Activated CD8-positive, alpha-beta memory T cell treated with anti-CD3 and anti-CD28 coated beads for 1 hour (primary cell): ENCODE measurements around the gene QSOX2.

Experiments used
- DNase-seq, 2 donors: peaks; one replicate each; pipeline ENCODE4 v3.0.0-alpha.2; 2020; ENCODE audit warnings: low read depth in 1 of 2; ENCODE audit errors: extremely low read depth in 1 of 2

Gene QSOX2

GRCh38 chr9:136192289-136193126 is 53.1 kb downstream of the QSOX2 start:
- no peak for DNase-seq

DNA sequence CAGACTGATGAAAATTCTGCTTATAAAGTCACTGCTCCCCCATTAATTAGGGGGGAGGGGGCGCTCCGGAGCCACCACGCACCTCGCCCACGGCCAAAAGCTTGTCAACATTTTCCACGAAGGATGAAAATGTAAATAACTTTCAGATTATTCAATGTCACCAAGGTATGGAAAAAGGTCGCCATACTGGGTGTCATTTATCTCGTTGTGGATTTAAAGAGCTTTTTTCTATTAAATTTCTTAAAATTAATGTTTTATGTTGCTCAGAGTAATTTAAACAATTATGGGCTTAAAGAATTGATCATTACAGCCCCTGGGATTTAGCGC is 53.7 kb downstream of the QSOX2 start:
- DNase-seq = no peak

- DNase-seq = no peak
Measured at GRCh38 chr9:136191099-136191959, 54.3 kb downstream of the QSOX2 start.

DNA sequence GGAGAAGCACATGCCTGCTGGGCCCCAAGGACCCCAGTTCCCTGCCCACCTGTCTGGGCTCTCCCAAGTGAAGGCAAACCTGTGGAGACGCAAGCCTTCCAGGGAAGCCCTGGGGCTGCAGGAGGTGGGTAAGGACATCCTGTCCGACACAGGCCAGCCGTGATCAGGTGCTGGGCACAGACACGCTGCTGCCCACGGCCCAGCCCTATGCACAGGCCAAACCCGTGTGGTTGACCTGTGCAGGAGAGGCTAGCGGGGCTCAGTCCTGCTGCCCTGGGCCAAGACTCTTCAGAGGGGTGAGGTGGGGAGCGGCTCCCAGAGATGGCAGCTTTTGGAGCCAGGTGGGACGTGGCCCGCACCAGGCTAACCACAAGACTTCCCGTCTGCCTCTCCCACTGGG is 55.0 kb downstream of the QSOX2 start:
- no peak for DNase-seq

GRCh38 chr9:136190237-136190601 is 55.4 kb downstream of the QSOX2 start:
- DNase-seq = no peak

GRCh38 chr9:136189394-136190236 is 56.0 kb downstream of the QSOX2 start:
- DNase-seq = no peak

DNA sequence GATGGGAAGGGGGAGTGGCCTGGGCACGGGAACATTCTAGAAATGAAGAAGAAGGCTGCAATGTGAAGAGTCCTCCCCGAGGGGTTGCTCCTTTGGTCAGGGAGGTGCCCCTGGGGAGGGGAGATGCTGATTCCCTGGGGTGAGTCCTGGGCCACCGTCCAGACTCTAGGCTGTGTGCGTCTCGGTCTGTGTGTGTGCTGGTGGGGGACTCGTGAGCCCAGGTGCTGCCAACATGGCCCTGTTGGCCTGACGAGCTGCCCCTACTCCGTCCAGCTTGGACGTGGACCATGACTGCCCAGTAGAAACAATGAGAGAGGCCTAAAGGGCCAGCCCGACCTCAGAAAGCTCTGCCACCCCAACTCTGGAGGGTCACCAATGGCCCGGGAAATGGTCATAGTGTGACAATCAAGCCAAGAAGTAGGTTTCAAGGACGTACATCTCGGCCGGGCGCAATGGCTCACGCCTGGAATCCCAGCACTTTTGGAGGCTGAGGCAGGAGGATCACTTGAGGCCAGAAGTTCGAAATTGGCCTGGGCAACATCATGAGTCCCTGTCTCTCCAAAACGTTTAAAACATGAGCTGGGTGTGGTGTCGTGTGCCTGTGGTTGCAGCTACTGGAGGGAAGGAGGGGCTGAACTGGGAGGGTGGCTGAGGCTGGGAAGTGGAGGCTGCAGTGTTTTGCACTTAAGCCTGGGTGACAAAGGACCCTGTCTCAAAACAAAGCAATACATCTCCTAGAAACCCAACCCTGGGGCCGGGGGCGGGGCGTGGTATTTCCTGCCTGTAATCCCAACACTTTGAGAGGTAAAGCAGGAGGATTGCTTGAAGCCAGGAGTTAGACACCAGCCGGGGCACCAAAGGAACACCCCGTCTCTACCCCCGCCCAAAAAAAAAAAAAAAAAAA is 57.7 kb downstream of the QSOX2 start:
- DNase-seq = no peak

DNA sequence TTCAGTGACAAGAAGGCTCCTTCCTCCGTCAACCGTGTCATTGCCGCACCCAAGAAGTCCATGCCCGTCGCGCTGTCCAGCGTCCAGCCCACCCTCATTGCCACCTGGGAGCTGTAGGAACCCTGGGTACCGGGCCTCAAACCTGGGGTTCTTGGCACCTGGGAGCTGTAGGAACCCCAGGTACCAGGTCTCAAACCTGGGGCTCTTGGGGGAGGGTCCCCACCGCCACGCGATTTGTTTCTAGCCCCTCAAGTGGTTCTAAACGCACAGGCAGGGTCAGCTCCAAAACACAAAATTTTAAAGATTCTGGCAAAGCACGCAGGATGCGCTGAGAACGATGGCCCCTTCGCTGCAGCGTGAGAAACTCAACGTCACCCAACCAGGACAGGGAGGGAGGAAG is 58.4 kb downstream of the QSOX2 start:
- DNase-seq = no peak

- DNase-seq = no peak
Measured at GRCh38 chr9:136186386-136186785, 59.2 kb downstream of the QSOX2 start.

DNA sequence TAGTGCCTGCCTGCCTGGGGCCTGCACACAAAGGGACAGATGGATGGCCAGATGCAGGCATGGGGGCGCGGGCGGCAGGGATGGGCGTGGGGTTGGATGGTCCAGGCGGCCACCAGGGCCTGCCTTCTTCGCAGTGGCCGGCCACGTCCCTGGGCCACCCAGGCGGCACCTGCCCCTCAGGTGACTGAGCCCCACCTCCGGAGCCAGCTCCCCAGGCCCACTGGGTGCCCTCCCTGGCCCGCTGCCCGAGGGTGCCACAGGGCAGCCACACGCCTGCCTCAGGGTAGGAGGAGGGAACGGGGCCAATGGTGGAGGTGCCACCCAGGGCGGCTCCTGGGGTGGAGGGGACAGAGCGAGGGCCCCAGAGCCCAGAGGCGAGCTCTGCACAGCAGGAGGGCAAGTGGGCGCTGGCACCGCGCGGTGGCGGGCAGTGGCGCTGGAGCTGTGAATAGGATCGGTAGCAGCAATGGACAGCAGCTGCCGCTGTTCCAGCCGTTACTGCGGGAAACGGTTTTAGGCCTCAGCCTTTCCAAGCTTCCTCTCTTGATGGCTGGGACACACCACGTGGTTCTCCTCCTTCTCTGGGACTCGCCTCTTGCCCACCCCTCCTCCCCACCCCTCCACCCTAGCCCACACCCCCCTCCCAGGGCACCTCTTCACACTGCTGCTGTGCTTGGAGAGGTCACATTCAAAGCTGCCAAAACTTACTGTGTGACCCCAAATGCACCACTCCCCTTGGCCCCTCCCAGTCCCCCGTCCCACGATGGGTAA is 59.8 kb downstream of the QSOX2 start:
- no peak for DNase-seq

DNA sequence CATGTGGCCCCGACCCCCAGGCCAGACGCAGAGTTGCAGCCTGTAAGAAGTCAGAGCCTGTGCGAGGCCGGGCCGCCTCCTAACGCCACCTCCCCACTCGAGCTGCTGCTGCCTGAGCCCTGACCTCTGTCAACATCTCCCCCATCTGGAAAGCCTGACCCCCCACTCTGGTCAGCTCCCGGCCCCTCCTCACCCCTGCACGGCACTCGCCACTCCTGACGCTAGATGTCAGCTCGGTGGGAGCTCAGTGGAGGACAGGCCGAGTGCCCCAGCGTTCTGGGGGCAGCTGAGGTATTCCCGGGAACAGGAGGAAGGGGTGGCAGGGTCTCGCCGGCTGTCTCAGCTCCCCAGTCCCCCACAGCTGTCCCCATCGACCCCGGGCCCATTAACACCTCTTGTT is 60.5 kb downstream of the QSOX2 start:
- no peak for DNase-seq

GRCh38 chr9:136182850-136183422 is 62.7 kb downstream of the QSOX2 start:
- DNase-seq = no peak

GRCh38 chr9:136182420-136182787 is 63.2 kb downstream of the QSOX2 start:
- no peak for DNase-seq

DNA sequence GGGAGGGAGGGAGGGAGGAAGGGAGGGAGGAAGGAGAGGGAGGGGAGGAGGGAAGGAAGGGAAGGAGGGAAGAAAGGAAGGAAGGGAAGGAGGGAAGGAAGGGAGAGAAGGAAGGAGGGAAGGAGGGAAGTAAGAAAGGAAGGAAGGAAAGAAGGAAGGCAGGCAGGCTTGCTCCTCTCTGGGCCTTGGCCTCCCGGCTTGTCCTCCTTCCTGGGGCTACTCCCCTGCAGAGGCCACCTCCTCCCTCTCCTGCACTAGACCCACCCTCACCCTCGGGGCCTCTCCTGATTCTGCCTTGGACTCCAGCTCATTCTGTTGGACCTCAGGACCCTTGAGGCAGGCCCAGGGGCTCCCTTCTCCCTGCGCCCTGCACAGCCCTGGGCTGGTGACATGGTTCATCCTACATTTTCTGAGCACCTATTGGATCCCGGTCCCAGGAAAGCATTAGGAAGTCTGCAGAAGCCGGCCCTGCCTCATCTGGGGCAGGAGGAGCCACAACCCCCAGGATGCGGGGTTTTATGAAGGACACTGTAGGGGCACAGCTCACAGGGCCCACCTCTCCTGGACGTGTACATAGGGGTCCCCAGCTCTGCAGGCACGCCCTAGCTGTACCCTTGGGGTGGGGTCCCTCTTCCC is 63.7 kb downstream of the QSOX2 start:
- DNase-seq = no peak

DNA sequence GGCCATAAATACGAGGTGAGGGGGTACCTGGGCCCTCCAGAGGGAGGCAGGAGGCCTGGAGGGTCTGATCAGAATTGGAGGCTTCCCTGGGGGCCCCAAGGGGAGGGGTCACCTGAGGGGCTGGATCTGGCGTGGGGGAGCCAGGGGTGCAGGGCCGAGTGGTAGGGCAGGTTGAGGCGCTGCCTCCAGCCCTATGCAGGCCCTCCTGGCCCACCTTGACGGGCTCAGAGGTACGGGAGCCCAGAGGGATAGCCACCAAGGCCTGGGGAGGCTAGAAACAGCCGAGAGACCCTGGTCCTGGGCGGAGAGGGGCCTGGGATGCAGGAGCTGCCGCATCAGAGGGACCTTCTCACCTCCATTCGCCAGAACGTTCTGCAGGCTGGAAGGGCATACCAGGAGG is 65.0 kb downstream of the QSOX2 start:
- no peak for DNase-seq

GRCh38 chr9:136179761-136180160 is 65.9 kb downstream of the QSOX2 start:
- DNase-seq = no peak

DNA sequence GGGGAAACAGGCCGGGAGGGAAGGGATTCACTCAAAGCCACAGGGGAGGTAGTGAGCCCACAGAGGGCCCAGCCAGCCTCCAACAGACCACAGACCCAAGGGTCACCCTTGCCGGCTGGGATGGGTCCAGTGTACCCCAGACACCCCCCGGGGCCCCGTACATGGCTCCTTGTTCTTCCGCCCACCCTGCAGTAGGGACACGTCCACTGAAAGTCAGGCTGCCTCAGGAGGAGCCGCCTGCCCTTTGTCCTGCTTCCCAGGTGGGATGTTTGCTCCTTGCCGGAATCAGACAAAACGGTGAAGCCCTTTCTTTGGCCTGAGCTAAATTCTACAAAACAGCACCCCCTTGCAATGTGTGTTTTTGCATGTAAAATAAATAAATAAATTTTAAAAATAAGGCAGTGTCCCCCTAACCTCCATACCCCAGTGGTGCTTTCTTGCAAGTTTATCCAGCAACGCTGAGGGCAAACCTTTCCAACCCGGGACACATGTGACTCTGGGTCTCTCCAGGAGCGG is 66.5 kb downstream of the QSOX2 start:
- DNase-seq = no peak

GRCh38 chr9:136178773-136179075 is 66.9 kb downstream of the QSOX2 start:
- no peak for DNase-seq
